ENCODE measurements around the gene PIK3R3. TPM values are rescaled to one million over a fixed set of nuclear protein-coding genes. Genes with fewer than 3 reads are reported as not detected.

Gene PIK3R3
- total RNA-seq, 2 donors from 2014 or later: 6.2 to 12.9 TPM

GRCh38 chr1:46019348-46019747 is 113.1 kb downstream of the PIK3R3 start:
- Histone ChIP-seq H3K27me3 (no peaks in the 10 kb centered on the region), H3K36me3 (replicated peaks in 1 of 2; ENCODE audit: insufficient read depth in 1 of 2, low read depth in 2 of 2) (peaks cover 0 to 4% of the 10 kb centered on the region in 2 donors), H3K4me3 (no peak overlapping the region), H3K4me1 (no peaks in the 10 kb centered on the region), H3K9me3 (no peaks in the 10 kb centered on the region), H3K27ac (no peak overlapping the region)
- WGBS, 2 donors: 92 to 94% methylated on average over 7 of the region's 7 CpGs
- TF ChIP-seq CTCF (IDR thresholded peaks at IDR 0.05): no peak
- TF ChIP-seq POLR2A (IDR thresholded peaks at IDR 0.05): no peak
- no peak for DNase-seq
- intact Hi-C loops (cut with DNase I): no loop called here
- no peak for ATAC-seq

- 84 to 94% methylated on average over 6 of the region's 6 CpGs for WGBS, 2 donors
- no peaks in the 10 kb centered on the region for H3K9me3 ChIP-seq
- intact Hi-C loops (cut with DNase I): no loop called here
- peaks cover 0 to 4% of the 10 kb centered on the region in 2 donors for H3K36me3 ChIP-seq (replicated peaks in 1 of 2; ENCODE audit: insufficient read depth in 1 of 2, low read depth in 2 of 2)
- no peak overlapping the region for H3K4me3 ChIP-seq
- no peaks in the 10 kb centered on the region for H3K27me3 ChIP-seq
- peak in 1 of 4 donors; percentile 28 for DNase-seq
- TF ChIP-seq POLR2A (IDR thresholded peaks at IDR 0.05) (no peak), CTCF (IDR thresholded peaks at IDR 0.05) (no peak)
- ATAC-seq: no peak
- no peak overlapping the region for H3K27ac ChIP-seq
- no peaks in the 10 kb centered on the region for H3K4me1 ChIP-seq
Observed at GRCh38 chr1:46017876-46018503, 114.4 kb downstream of the PIK3R3 start.

- Histone ChIP-seq H3K27me3 (no peaks in the 10 kb centered on the region), H3K9me3 (no peaks in the 10 kb centered on the region), H3K27ac (no peak overlapping the region), H3K36me3 (replicated peaks in 1 of 2; ENCODE audit: insufficient read depth in 1 of 2, low read depth in 2 of 2) (no peaks in the 10 kb centered on the region), H3K4me3 (no peak overlapping the region), H3K4me1 (no peaks in the 10 kb centered on the region)
- 88 to 94% methylated on average over 3 of the region's 3 CpGs for WGBS, 2 donors
- no peak for DNase-seq
- ATAC-seq: no peak
- TF ChIP-seq POLR2A (IDR thresholded peaks at IDR 0.05) (no peak), CTCF (IDR thresholded peaks at IDR 0.05) (no peak)
- intact Hi-C loops (cut with DNase I): no loop called here
Observed at GRCh38 chr1:46013581-46013980, 118.8 kb downstream of the PIK3R3 start.

GRCh38 chr1:46012236-46012635 is 120.2 kb downstream of the PIK3R3 start:
- no peaks in the 10 kb centered on the region for H3K36me3 ChIP-seq (replicated peaks in 1 of 2; ENCODE audit: insufficient read depth in 1 of 2, low read depth in 2 of 2)
- no peak for ATAC-seq

More at GRCh38 chr1:46012236-46012635, 120.2 kb downstream of the PIK3R3 start:
- 79 to 93% methylated on average over 1 of the region's 1 CpG for WGBS, 2 donors
- no peak for TF ChIP-seq POLR2A (IDR thresholded peaks at IDR 0.05)
- no peak for TF ChIP-seq CTCF (IDR thresholded peaks at IDR 0.05)
- DNase-seq: no peak
- Histone ChIP-seq H3K4me1 (no peaks in the 10 kb centered on the region), H3K27me3 (no peaks in the 10 kb centered on the region), H3K27ac (no peak overlapping the region), H3K4me3 (no peak overlapping the region), H3K9me3 (no peaks in the 10 kb centered on the region)
- intact Hi-C loops (cut with DNase I): no loop called here
